Central memory CD4-positive, alpha-beta T cell (primary cell): Measurements from ENCODE around the gene WNK2.

Source experiments
- DNase-seq: peaks from one replicate; pipeline ENCODE4 v3.0.0; 2022

Gene WNK2

DNA sequence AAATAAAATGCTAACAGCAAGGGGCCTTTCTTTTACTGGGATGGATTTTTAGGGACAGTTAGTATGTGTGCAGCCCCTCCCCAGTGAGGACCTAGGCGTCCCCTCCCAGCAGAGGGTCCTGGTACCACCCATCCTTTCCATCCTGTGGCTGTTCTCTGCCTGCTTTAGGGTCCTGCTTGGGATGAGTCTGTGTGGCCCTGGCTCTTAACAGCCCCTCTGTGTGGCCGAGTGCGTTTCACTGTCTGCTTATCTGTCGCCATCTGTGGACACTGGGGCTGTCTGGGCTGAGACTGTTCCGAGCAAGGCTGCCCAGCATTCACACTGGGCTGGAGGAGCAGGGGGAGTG lies 17.0 kb downstream of the WNK2 start:
- DNase-seq = no peak

- no peak for DNase-seq
These were observed 19.2 kb downstream of the WNK2 start for GRCh38 chr9:93203026-93203717.

GRCh38 chr9:93203718-93204469 lies 20.0 kb downstream of the WNK2 start:
- DNase-seq = no peak

DNA sequence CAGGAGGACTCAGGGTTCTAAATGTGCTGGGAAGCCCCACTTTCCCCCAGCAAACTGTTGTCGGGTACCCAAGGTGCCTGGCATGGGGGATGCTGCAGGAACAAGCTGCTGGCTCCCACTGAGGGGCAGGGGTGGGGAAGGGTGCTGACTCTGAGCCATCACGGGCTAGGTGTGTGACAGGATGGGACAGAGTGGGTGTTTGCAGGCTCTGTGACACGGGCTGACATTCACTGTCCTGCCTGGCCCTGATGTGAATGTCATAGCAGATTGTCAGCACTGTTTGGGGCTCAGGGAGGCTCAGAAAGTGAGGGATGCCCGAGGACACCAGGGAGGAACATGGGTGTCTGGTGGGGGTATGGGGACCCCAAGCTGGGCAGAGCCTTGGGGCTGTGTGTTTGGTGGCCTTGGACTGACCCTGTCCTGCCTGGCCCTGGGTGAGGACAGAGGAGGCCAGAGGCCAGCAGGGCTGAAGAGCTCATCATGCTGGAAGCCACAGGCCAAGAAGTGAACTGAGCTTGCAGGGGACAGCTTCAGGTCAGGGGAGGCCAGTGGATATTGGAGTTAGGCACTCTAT lies 20.6 kb downstream of the WNK2 start:
- no peak for DNase-seq

DNA sequence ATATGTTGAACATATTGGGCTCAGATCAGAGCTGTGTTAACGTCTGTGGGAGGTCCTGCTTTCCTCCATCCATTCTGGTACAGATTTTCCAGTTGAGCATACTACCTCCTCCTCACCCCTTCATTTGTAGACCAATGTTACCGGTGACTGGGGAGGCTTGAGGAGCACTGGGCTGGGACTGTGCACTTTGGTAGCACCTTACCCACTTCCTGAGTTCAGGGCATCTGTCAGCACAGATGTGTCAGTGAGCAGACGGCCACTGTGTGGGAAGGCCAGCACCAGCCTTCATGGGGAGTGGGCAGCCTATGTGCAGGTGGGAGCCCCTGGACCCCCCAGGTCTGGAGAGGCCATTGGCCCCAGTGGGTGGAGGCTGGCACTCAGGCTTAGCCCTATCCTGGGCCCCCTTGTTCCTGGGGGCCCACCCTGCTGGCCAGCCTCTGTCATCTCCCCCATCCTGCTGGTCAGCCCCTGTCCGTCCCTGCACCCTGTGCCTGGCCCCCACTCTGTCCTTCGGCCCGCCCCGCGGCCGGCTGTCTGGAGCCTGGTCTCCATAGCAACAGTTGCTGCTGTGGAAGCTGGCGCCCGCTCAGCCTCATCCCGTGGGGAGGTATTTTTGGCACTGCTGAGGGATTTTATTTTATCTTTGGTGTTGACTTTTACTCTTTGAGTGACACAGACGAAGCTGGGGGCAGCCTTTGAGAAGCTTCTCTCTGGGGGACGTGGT lies 21.3 kb downstream of the WNK2 start:
- DNase-seq = no peak

- no peak for DNase-seq
These were observed 22.1 kb downstream of the WNK2 start for GRCh38 chr9:93205896-93206575.

DNA sequence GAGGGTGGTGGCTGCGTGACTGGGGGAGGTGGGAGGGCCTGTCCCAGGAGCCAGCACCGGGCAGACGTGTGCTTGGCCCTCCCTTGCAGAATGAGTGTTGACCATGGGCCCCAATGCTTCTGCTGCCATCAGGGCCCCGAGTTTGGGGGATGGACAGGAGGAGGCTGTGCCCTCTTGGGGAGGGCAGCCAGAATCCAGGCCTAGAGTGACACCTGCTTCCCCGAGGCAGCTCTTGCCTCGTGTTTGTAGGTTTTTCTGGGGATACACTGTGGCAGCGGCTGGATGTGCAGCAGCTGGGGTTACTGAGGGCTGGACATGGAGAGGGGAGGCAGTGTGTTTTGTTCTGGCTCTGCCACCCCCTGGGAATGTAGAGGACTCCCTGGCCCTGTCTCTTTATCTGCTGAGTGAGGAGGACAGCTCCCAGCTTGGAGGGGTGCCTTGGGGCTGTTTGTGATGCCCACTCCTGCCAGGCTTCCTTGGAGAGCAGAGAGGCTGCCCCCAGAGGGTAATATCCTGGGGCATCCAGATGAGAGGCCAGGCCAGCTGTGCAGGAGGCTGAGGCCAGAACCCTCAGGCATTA lies 22.7 kb downstream of the WNK2 start:
- no peak for DNase-seq

GRCh38 chr9:93207326-93207814 lies 23.4 kb downstream of the WNK2 start:
- no peak for DNase-seq

DNA sequence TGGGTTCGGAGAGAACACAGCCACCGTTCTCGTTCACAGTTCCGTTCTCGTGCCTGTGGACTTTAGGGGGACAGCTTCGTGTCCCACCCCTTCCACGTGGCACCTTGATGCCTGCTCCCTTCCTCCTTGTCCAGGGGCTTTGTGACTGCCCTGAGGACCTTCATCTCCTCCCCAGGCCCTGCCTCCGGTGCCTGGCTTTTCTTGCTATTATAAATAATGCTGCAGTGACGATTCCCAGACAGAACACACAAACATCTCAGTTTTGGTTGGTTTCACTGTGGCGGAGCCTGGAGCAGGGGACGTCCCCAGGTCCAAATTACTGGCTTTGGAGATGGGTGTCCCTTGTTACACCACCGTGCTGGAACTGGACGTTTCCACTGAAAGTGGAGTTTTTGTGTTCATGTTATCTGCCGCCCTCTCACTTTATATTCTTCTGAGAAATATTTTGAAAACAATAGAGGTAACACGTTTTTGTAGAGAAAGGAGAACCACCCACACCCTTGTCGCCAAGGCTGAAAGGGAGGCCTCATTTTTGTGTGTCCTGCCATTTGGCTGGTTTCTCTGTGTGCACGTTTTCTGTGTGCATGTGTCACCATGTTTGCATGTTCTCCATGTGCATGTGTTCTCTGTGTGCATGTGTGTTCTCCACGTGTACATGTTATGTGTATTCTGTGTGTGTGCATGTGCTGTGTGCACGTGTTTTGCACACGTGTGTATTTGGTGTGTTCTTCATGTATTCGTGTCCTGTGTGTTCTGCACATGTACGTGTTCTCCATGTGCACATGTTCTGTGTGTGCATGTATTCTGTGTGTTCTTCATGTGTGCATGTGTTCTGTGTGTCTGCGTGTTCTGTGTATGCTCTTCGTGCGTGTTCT lies 24.2 kb downstream of the WNK2 start:
- no peak for DNase-seq

GRCh38 chr9:93209097-93209496 lies 25.2 kb downstream of the WNK2 start:
- DNase-seq = no peak

GRCh38 chr9:93209576-93210323 lies 25.8 kb downstream of the WNK2 start:
- no peak for DNase-seq

DNA sequence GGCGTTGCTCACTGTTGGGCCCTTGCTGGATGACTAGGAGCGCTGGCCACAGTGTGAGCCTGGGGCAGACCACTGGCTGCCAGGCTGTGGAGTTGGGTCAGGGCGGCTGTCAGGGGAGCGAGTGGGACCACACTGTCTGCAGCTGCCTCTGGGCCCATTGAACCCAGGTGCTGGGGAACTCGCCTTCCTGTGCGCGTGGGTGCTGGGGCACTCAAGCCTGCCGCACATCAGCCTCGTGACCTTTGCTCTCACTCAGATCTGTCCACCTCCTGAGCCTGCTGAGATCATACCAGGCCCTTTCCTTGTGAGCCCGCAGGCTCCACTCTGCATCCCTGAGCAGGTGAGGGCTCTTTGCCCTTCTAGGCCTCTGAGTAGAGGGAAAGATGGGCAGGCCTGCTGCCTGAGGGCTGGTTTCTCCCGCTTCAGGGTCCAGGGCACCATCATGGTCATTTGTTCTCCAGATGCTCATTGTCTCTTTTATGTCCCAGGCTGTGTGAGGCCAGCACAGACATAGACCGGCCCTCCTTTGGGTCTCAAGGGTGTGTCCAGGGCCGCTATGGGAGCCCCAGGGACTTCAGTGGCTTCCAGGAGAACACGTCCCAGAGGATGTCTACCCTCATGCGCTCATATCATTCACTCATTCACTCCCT lies 26.5 kb downstream of the WNK2 start:
- DNase-seq = no peak

DNA sequence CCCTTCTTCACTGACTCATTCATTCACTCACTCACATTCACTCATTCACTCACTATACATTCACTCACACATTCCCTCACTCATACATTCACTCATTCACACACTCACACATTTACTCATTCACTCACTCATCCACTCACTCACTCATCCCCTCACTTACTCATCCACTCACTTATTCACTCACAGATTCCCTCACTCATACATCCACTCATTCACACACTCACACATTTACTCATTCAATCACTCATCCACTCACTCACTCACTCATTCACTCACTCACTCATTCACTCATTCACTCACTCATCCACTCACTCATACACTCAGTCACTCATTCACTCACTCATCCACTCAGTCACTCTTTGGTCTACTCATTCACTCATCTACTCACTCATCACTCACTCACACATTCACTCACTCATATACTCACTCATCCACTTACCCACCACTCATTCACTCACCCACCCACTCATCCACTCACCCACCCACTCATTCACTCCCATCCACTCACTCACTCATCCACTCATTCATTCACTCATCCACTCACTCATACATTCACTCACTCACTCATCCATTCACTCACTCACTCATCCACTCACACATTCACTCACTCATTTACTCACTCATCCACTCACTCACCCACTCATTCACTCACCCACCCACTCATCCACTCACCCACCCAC lies 27.2 kb downstream of the WNK2 start:
- DNase-seq = no peak

DNA sequence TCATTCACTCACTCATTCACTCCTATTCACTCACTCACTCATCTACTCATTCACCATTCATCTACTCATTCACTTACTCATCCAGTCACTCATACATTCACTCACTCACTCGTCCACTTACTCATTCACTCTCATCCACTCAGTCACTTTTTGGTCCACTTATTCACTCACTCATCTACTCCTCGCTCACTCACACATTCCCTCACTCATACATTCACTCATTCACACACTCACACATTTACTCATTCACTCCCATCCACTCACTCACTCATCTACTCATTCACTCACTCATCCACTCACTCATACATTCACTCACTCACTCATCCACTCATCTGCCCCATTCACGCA lies 27.7 kb downstream of the WNK2 start:
- DNase-seq = no peak

GRCh38 chr9:93212409-93212808 lies 28.5 kb downstream of the WNK2 start:
- DNase-seq = no peak

DNA sequence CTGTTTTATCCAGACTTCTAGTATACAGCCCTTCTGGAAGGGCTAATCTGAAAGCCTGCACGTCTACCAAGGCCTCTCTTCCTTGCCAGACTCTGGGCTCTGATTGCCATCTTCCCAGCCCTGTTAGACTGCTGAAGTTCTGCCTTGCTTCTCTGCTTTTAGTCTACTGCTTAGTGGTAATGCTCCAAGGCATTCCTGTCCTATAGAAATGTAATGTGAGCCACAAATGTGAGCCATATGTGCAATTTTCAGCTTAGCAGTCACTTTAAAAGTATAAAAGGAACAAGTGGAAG lies 32.1 kb downstream of the WNK2 start:
- no peak for DNase-seq

DNA sequence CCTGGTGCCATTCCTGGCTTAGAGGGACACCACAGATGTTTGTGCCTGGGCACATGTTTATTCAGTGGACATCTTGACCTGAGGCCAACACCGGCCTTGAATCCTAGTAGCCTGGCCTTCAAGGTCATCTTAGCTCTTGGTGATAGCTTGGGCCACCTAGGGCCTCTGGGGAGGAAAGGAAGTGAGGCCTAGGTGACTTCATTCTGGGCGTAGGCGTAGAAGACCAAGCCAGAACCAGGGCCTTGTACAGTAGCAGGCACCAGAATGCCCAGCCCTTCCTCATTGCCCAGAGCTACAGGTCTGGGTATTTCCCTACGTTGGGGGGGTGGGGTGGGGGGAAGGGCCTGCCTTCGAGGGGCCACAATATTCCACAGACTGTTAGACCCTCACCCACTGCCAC lies 33.8 kb downstream of the WNK2 start:
- DNase-seq = no peak

- no peak for DNase-seq
These were observed 34.2 kb downstream of the WNK2 start for GRCh38 chr9:93218161-93218560.

DNA sequence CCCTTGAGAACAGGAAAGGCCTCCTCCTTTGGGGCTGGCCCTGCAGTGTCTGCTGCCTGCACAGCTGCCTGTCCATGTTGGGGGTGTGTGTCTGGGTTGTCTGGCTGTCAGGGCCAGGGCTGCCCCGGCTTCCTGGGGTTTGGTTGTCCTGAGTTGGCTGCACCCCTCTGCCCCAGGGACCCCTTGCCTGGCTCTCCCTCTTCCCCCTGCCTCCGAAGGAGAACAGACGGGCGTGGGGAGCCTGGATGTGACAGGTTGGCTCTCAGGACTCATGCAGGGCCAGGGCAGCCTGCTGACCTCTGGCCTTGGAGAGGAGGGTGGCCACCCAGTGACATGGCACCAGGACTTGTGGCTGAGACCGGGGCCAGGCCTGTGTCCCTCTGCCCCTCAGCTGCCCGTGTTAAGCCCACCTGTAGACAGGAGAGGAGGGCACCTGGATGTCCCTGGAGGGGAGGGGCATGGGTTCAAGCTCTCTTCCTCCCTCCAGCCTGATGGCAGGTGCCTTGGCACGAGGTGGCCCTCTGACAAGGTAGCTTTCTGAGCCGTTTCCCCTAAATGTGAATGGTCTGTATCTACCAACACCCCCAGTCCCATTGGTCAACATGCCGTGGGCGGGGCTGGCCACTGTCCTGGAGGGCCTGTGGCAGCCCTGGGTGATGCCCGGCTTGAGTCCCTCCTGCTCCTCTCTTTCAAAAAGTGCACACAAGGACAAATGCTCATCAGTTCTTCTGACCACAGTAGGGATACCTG lies 34.9 kb downstream of the WNK2 start:
- no peak for DNase-seq
